ENCODE measurements around the gene NCOA6. TPM values are rescaled to one million over a fixed set of nuclear protein-coding genes. Genes with fewer than 3 reads are reported as not detected.
A peak's percentile ranks its signal among the peaks of the same experiment; 100 is the strongest.

The NCOA6 gene
- total RNA-seq, 2 experiments from 2014 or later: 28.9 to 29.8 TPM

DNA sequence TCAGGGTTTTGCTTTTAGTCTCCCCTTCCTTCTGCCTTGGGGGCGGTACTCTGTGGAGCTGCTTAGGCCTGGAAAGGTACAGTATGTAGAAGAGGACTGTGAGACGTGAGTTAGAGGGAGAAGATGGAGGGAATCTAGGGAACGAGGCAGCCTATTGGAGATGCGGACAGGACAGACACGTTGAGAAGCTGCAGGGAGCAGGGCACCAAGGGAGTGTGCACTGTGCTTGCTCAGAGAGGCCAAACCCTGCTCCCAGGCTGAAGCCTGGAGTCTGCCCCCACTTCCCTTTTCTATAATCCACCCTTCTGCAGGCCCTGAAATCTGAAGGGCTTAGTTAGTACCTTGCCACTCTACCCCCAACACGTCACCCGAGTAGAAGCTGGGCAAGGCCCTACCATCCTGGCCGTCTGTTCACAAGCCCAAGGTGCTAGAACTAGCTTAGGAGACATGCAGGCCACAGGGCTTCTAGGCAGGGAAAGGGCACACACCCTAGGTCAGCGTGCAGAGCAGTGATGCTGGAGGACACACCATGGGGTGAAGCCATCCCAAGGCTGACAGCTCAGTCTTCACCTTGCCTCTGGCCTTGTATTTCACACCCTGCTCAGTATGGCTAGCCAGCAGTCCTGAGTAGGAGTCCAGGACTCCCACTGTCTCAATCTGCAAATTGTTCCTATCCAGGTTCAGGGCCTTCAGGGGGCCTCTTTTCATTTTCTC is 114.4 kb downstream of the NCOA6 start:
- CTCF ChIA-PET: no interaction called here
- no peak for DNase-seq
- H3K4me3 Mint-ChIP-seq: peak overlapping the region; percentile 70
- POLR2A ChIA-PET: interaction anchor here (2.3 kb wide), 1 partner anchor 9 kb away, joined by 7 read pairs; no protein-coding TSS in a partner anchor
- peaks cover 28% of the 10 kb centered on the region for H3K4me1 Mint-ChIP-seq
- H3K27ac Mint-ChIP-seq: no peak overlapping the region
- peaks cover 10% of the 10 kb centered on the region for H3K36me3 Mint-ChIP-seq (ENCODE audit: low read depth)
- no peaks in the 10 kb centered on the region for H3K9me3 Mint-ChIP-seq
- H3K27me3 Mint-ChIP-seq: no peaks in the 10 kb centered on the region

DNA sequence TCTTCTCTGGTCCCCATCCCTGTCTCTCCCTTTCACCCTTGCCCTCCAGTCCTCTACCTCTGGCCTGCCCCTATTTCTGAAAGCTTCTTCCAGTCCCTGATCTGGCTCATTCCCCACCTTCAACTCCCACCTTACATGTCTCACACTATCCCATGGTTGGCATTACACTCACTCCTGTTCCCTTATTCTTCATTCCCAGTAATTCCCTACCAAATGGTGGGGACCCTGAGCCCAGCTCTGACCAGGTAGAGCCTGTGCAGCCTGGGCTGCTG is 114.9 kb downstream of the NCOA6 start:
- POLR2A ChIA-PET: interaction anchor here (2.3 kb wide), 1 partner anchor 9 kb away, joined by 7 read pairs; no protein-coding TSS in a partner anchor

DNA sequence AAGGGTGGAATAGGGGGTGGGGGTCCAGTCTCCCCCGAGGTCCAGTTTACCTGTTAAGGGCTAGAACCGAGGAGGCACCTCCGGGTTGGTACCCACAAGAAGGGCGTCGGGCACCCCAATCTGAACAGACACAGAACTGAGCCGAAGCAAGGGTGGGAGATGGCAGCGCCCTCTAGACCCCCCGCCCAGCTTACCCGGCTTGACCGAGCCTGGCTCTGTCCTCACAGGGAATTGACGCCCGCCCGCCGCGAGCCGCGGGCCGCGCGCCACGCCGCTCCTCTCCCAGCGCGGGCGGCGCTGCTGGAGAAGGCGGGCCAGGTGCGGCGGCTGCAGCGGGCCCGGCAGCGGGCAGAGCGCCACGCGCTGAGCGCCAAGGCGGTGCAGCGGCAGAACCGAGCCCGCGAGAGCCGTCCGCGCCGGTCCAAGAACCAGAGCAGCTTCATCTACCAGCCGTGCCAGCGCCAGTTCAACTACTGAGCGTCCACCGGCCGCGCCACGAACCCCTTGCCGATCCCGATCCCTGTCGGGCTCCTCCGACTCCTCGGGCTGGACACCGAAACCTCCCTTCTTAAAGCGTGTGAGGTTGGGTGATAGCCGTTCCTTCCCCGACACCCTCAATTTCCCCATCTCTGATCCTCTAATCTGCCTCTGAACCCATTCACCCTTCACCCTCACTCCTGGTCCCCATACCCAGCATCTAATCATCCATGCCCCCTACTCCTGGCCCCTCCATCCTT is 115.5 kb downstream of the NCOA6 start:
- POLR2A ChIA-PET: interaction anchor here (2.3 kb wide), 1 partner anchor 10 kb away, joined by 7 read pairs; no protein-coding TSS in a partner anchor
- H3K36me3 Mint-ChIP-seq (ENCODE audit: low read depth): peaks cover 10% of the 10 kb centered on the region
- H3K27ac Mint-ChIP-seq: peak overlapping the region; percentile 77
- peaks cover 37% of the 10 kb centered on the region for H3K4me1 Mint-ChIP-seq
- DNase-seq: no peak
- H3K9me3 Mint-ChIP-seq: no peaks in the 10 kb centered on the region
- H3K27me3 Mint-ChIP-seq: no peaks in the 10 kb centered on the region
- CTCF ChIA-PET: interaction anchor here (0.6 kb wide), 1 partner anchor 155 kb away, joined by 3 read pairs; no protein-coding TSS in a partner anchor
- H3K4me3 Mint-ChIP-seq: peak overlapping the region; percentile 78

More for the DNA sequence above, 114.9 kb downstream of the NCOA6 start:
- Mint-ChIP-seq H3K4me1 (peaks cover 32% of the 10 kb centered on the region), H3K27ac (no peak overlapping the region), H3K9me3 (no peaks in the 10 kb centered on the region), H3K36me3 (ENCODE audit: low read depth) (peaks cover 10% of the 10 kb centered on the region), H3K4me3 (peak overlapping the region; percentile 70), H3K27me3 (no peaks in the 10 kb centered on the region)
- CTCF ChIA-PET: no interaction called here
- no peak for DNase-seq

DNA sequence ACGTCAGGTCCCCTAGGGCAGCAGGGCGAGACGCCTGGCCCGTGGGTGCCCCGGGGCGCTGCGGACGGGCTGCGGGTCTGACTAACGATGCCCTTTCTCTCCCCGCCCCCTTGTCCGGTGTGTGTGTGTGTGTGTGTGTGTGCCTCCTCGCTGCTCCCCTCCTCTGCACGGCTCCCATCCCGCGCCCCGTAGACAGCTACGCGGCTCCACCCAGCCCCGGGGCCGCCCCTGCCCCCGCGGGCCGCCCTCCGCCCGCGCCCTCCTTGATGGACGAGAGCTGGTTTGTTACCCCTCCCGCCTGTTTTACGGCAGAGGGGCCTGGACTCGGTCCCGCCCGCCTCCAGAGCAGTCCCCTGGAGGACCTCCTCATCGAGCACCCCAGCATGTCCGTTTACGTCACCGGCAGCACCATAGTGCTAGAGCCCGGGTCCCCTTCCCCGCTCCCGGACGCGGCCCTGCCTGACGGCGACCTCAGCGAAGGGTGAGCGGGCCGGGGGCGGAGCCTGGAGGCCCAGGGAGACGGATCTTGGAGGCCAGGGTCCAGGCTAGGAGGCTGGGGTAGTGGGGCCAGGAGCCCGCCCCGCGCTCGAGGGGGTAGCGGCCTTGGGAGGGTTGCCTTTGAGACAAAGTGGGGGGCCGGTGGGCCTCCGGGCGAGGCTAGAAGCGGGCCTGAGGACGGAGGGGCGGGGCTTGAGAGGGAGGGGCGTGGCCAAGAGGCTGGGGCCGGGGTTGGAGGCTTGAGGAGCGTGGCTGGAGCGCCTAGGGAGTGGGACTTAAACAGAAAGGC is 116.2 kb downstream of the NCOA6 start:
- H3K36me3 Mint-ChIP-seq (ENCODE audit: low read depth): peaks cover 7% of the 10 kb centered on the region
- ChIA-PET CTCF (interaction anchor here (0.6 to 5.2 kb wide), 4 partner anchors 147 to 397 kb away, joined by 3 to 43 read pairs (median 10); no protein-coding TSS in a partner anchor), POLR2A (interaction anchor here (2.3 kb wide), 1 partner anchor 11 kb away, joined by 7 read pairs; no protein-coding TSS in a partner anchor)
- peak overlapping the region; percentile 78 for H3K4me3 Mint-ChIP-seq
- peaks cover 42% of the 10 kb centered on the region for H3K4me1 Mint-ChIP-seq
- no peaks in the 10 kb centered on the region for H3K27me3 Mint-ChIP-seq
- no peaks in the 10 kb centered on the region for H3K9me3 Mint-ChIP-seq
- DNase-seq: peak; percentile 80
- H3K27ac Mint-ChIP-seq: peak overlapping the region; percentile 77

DNA sequence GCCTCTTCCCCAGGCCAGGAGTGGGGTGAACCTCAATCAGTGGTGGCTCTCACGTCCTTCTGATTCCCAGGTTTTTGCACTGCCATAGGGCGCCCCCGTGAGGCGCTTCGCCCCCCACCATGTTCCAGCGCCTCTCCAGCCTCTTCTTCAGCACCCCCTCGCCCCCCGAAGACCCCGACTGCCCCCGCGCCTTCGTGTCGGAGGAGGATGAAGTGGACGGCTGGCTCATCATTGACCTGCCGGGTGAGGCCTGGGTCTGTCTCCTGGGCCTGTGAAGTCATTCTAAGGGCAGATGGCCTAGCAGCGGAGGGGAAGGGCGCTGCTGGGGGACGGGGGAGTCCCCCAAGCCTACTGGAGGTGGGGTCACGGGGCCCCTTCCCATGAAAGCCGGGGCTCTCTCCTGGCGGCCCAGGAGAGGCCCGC is 116.8 kb downstream of the NCOA6 start:
- Mint-ChIP-seq H3K27me3 (peaks cover under 1% of the 10 kb centered on the region), H3K36me3 (ENCODE audit: low read depth) (peaks cover 4% of the 10 kb centered on the region), H3K9me3 (no peaks in the 10 kb centered on the region), H3K27ac (peak overlapping the region; percentile 45), H3K4me1 (peaks cover 42% of the 10 kb centered on the region), H3K4me3 (peak overlapping the region; percentile 78)
- CTCF ChIA-PET: interaction anchor here (0.8 to 5.2 kb wide), 13 partner anchors 8 to 396 kb away, joined by 3 to 43 read pairs (median 5); partner anchors contain the start of genes DYNLRB1 and ITCH
- POLR2A ChIA-PET: interaction anchor here (1.2 to 2.3 kb wide), 2 partner anchors 11 to 32 kb away, joined by 4 to 7 read pairs; partner anchors contain the start of gene PIGU
- peak; percentile 66 for DNase-seq

DNA sequence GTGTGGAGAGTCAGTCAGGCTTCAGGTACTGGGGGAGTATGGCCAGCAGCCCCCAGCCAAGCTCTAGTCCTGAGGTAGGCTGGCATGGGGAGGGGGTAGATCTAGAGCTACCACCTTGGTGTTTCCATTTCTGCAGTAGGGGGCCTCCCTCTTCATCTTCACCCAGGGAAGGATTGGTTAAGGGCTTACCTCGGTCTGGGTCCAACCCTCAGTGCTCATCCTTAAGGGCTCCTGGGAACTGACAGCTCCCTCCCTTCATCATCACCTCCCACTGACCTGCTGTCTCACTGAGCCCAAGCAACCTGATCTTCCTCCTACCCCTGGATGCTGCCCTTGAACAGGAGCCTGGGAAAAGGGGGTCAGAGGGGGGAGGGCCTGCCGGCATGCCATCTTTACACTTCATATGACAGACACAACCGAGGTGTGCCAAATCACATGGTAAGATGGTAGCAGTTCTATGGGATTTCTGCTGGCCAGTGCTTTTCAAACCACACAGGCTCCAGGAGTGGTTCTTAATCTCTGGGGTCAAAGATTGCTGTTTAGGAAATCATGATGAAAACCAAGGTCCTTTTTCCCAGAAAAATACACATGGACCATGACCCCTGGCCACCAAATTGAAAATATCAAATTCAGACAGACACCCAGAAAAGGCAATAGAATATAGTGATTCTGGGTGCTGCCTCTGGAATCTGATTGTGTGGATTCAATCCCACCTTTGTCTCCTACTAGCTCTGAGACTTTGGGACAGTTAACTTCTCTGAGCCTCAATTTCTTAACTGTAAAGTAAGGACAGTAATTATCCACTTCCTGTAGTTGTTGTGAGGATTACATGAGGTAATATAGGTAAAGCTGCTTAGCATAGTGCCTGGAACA is 118.3 kb downstream of the NCOA6 start:
- H3K4me3 Mint-ChIP-seq: no peak overlapping the region
- DNase-seq: no peak
- peaks cover 9% of the 10 kb centered on the region for H3K27me3 Mint-ChIP-seq
- peaks cover 46% of the 10 kb centered on the region for H3K4me1 Mint-ChIP-seq
- no peaks in the 10 kb centered on the region for H3K36me3 Mint-ChIP-seq (ENCODE audit: low read depth)
- H3K27ac Mint-ChIP-seq: no peak overlapping the region
- no peaks in the 10 kb centered on the region for H3K9me3 Mint-ChIP-seq
- POLR2A ChIA-PET: interaction anchor here (0.7 to 1.4 kb wide), 5 partner anchors 10 to 170 kb away, joined by 3 to 4 read pairs (median 3); partner anchors contain the start of gene PIGU
- CTCF ChIA-PET: interaction anchor here (0.6 to 5.2 kb wide), 13 partner anchors 9 to 1883 kb away, joined by 3 to 43 read pairs (median 4); partner anchors contain the start of gene ITCH

DNA sequence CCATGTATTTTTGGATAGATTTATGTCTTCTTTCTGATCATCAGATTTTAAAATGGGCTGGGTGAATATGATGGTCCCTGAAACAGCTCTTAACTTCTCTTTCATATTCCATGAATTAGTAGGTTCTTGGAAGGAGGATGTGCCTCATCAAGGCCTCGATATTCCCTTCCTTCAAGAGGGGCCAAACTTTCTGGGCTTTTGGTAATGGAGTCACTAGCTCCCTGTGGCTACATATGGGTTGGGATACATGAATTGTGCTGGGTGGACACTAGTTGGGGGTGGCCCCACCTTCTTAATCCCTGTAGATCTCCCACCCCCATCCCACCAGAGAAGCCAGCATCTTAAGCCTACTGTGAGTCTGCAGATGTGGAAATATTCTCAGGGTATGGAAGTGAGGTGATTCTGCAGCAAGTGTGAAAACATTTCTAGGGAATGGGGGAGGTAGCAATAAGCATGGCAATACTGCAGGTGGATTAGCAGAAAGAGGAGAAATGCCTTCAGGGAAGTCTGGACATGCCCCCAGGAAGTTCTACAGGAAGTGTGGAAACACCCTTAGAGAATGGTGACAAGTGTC is 119.1 kb downstream of the NCOA6 start:
- H3K27me3 Mint-ChIP-seq: peaks cover 13% of the 10 kb centered on the region
- H3K9me3 Mint-ChIP-seq: no peaks in the 10 kb centered on the region
- no peak overlapping the region for H3K4me3 Mint-ChIP-seq
- no peaks in the 10 kb centered on the region for H3K36me3 Mint-ChIP-seq (ENCODE audit: low read depth)
- DNase-seq: no peak
- ChIA-PET POLR2A (interaction anchor here (1.2 kb wide), 1 partner anchor 24 kb away, joined by 3 read pairs; no protein-coding TSS in a partner anchor), CTCF (interaction anchor here (0.6 to 5.2 kb wide), 5 partner anchors 168 to 1882 kb away, joined by 3 to 43 read pairs (median 4); no protein-coding TSS in a partner anchor)
- peaks cover 48% of the 10 kb centered on the region for H3K4me1 Mint-ChIP-seq
- no peak overlapping the region for H3K27ac Mint-ChIP-seq

DNA sequence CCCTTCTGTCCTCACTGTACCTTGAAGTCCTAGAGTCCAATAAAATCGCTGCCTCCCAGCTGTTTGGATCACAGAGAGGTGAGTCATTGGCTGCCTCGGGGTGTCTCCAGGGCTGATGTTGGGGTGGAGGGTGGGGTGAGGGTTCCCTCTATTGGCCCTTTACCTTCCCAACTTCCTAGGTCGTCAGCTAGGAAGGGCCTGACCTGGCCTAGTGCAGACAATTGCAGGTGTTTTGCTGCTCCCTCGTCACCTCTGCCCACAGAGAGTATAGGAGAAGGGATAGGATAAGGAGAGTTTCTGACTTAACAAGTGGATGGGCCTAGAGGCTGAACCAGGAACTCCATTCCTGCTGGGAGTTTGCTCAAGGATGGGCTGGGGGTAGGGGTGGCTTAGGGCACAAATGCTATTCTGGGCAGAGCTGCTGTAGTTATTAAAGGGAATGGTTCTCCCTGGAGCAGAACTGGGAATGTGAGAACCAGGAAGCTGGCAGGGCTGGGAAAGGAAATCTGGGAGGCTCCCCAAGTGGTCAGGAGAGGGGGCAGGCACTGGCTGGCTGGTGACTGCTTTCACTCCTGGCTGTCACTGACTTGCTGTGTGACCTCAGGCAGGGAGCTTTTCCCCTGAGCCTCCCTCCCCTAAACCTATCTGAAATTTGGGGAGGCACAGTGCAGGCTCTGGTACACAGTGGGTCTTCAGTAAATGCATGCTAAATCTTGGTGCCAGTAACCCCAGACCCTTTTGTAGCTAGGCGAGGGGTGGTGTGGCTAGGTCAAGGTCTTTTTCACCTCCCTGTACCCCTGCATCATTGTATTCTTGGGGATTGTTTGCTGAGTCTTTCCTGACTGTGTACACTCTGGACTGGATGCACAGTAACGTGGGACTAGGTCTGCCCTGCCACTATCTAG is 119.8 kb downstream of the NCOA6 start:
- Mint-ChIP-seq H3K27me3 (peaks cover 13% of the 10 kb centered on the region), H3K27ac (peak overlapping the region; percentile 86), H3K36me3 (ENCODE audit: low read depth) (no peaks in the 10 kb centered on the region), H3K4me1 (peaks cover 46% of the 10 kb centered on the region), H3K4me3 (peak overlapping the region; percentile 86), H3K9me3 (no peaks in the 10 kb centered on the region)
- DNase-seq: no peak
- ChIA-PET POLR2A (interaction anchor here (1.2 to 3.0 kb wide), 2 partner anchors 24 to 189 kb away, joined by 3 to 15 read pairs; partner anchors contain the start of gene DYNLRB1), CTCF (interaction anchor here (1.0 to 5.2 kb wide), 3 partner anchors 168 to 393 kb away, joined by 3 to 43 read pairs (median 4); no protein-coding TSS in a partner anchor)

DNA sequence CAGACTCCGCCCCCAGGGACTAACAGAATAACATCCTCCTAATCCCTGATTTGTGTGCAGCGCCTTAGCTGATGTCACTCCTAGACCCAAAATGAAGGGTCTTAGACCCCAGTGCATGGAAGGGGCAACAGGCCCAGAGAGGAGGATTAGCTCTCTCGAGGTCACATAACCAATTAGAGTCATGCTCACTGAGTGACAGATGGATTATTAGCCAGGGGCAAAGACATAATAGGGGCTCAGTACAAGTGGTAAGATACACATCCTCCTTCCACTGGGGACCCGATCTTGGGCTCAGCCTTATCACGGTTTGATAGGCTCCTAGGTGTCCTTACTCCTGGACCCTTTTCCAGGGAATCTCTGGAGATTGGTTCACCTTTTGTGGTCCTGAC is 120.4 kb downstream of the NCOA6 start:
- Mint-ChIP-seq H3K36me3 (ENCODE audit: low read depth) (no peaks in the 10 kb centered on the region), H3K4me3 (peak overlapping the region; percentile 86), H3K4me1 (peaks cover 41% of the 10 kb centered on the region), H3K27ac (peak overlapping the region; percentile 86), H3K27me3 (peaks cover 13% of the 10 kb centered on the region), H3K9me3 (no peaks in the 10 kb centered on the region)
- no peak for DNase-seq
- ChIA-PET CTCF (interaction anchor here (5.2 kb wide), 1 partner anchor 167 kb away, joined by 43 read pairs; no protein-coding TSS in a partner anchor), POLR2A (interaction anchor here (3.0 kb wide), 1 partner anchor 189 kb away, joined by 15 read pairs; the partner anchor contains the start of gene DYNLRB1)

DNA sequence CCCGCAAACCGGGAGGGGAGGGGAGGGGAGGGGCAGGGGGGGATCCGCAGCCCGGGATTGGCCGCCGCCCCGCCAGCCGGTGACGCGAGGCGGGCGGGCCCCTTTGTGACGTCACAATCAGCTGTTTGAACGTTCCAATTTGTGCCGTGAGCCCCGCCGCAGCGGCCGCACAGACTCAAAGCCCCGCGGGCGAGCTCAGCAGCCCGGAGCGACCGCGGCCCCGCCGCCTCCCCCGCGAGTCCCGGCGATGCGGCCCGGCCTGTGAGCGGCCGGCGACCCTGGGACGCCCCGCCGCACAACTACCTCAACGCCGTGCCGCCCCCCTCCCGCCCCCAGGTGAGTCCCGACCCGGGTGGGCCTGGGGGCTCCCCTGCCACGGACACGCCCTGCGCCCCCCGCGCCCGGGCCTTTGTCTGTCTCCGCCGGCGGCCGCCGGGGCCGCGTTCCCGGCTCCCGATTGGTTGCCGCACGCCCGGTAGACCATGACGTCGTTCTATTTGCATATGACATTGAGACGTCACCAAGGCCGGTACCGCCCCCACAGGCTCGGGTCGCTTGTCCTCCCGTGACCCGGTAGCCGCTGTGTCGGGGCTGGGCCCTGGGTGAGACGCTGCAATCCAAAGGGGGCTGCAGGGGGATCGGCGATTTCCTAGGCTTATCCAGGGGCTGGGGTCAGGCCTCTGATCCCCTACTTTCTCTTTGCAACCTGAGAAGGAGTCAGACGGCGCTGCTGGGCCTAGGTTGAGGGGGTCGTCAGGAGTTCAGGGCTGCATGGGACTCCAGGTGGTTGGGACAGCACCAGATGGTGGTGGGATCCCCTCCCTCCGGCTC is 121.1 kb downstream of the NCOA6 start, which contains the start of gene TP53INP2:
Gene TP53INP2 (plus strand): TSS at position 168 of the 831 bp plus-strand sequence. CDS start 4,396 bp downstream, outside the sequence.
- Mint-ChIP-seq H3K36me3 (ENCODE audit: low read depth) (no peaks in the 10 kb centered on the region), H3K4me1 (peaks cover 41% of the 10 kb centered on the region), H3K9me3 (no peaks in the 10 kb centered on the region), H3K4me3 (peak within 1 kb of the TSS; percentile 91), H3K27me3 (peaks cover 13% of the 10 kb centered on the region), H3K27ac (peak within 1 kb of the TSS; percentile 86)
- peak; percentile 92 for DNase-seq
- ChIA-PET CTCF (interaction anchor here (1.0 to 5.2 kb wide), 6 partner anchors 27 to 392 kb away, joined by 3 to 43 read pairs (median 4); partner anchors contain the start of gene PIGU), POLR2A (interaction anchor here (0.7 to 3.0 kb wide), 11 partner anchors 9 to 592 kb away, joined by 3 to 17 read pairs (median 3); partner anchors contain the start of genes DYNLRB1, EIF2S2, ITCH and MAP1LC3A)

Measured in activated CD4-positive, alpha-beta memory T cell treated with anti-CD3 and anti-CD28 coated beads, Interleukin-2, amount 10 ng/mL, durations not matched to agents 7 days and 5 days (primary cell).